ENCODE results near the gene ADH1A. TPM values are rescaled to one million over a fixed set of nuclear protein-coding genes. Genes with fewer than 3 reads are reported as not detected.

ADH1A gene
- total RNA-seq, 2 donors from 2014 or later: not detected

DNA sequence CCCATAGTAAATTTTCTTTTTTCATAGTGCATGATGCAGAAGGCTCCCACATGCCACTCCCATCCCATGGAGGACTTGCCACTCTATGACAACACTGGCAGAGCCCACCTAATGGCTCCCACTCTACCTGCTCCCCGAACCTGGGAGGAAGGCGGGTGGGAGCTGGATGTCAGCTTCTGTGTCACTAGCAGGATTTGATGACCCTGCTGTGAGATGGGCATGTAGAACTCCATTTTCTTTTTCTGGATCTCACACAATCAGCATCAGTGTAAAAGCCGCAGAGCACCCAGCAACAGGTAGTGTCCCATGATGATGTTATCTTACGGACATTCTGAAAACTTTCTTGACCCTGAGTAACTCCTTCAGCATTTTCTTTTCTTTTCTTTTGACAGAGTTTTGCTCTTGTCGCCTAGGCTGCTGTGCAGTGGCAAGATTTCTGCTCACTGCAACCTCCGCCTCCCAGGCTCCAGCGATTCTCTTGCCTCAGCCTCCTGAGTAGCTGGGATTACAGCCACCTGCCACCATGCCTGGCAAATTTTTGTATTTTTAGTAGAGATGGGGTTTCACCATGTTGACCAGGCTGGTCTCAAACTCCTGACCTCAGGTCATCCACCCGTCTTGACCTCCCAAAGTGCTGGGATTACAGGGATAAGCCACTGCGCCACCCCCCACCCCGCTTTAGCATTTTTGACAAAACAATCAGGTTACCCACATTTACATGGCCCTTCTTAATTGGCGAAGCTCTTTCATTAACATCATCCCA, 15.0 kb upstream of the ADH1A start:
- no peak for ATAC-seq (replicated peaks)
- Mint-ChIP-seq H3K4me3 (no peak overlapping the region), H3K27ac (no peak overlapping the region), H3K27me3 (peaks cover 10% of the 10 kb centered on the region), H3K36me3 (ENCODE audit: low read depth) (no peaks in the 10 kb centered on the region), H3K4me1 (no peaks in the 10 kb centered on the region), H3K9me3 (no peaks in the 10 kb centered on the region)

DNA sequence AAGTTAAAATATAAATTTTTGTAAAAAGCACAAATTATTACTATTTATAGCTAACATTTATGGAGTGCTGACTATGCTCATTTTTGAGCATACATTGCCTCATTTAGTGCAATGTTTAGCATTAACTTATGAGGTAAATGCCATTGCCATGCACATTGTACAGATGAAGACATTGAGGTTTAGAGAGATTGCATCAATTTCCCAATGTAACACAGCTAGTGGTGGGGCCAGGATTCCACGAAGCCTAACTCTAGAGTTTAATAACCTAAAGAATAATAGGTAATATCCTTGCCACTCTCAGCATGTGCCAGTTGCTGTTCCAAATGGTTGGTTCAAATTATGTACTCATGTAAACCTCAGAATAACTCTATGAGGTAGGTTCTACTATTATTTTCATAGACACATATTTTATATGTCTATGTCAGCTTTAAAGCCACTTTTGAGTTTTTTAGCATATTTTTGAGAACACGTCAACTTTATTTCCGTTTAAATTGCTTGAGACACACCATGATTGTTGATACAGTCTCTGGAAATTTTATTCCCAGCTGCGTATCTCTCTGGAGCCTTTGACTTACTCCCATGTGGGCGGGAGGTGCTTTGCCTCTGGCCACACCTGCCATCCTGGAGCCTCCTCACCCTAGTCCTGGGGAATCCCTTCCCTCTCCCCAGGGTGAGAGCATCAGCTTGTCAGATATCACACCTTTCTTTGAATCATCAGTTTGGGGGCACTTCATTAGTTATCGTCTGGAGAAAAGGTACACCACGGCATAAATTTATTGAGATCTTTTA, 10.8 kb upstream of the ADH1A start:
- no peaks in the 10 kb centered on the region for H3K36me3 Mint-ChIP-seq (ENCODE audit: low read depth)
- H3K4me3 Mint-ChIP-seq: no peak overlapping the region
- no peak for ATAC-seq (replicated peaks)
- no peaks in the 10 kb centered on the region for H3K27me3 Mint-ChIP-seq
- no peaks in the 10 kb centered on the region for H3K4me1 Mint-ChIP-seq
- no peak overlapping the region for H3K27ac Mint-ChIP-seq
- H3K9me3 Mint-ChIP-seq: peaks cover 4% of the 10 kb centered on the region

DNA sequence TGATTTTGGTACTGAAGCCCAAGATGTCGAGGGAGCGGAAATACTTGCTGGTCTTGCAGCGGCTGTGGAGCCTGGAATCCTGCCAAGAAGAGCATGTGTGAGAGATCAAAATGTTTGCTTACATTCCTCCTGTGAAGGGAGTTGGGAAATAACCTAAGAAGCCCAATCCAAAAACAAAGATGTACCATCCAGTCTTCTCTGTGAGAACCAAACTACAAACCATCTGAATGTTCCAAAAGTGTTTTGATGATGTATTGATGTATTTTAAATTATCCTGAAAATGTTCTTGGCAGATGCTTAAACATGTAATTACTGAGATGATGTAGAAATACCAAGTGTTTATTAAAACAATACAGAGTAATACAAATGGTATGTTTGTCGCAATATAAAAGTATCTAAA, 10.1 kb upstream of the ADH1A start:
- H3K36me3 Mint-ChIP-seq (ENCODE audit: low read depth): no peaks in the 10 kb centered on the region
- H3K27me3 Mint-ChIP-seq: no peaks in the 10 kb centered on the region
- H3K4me3 Mint-ChIP-seq: no peak overlapping the region
- no peak for ATAC-seq (replicated peaks)
- H3K27ac Mint-ChIP-seq: no peak overlapping the region
- H3K4me1 Mint-ChIP-seq: no peaks in the 10 kb centered on the region
- peaks cover 7% of the 10 kb centered on the region for H3K9me3 Mint-ChIP-seq

DNA sequence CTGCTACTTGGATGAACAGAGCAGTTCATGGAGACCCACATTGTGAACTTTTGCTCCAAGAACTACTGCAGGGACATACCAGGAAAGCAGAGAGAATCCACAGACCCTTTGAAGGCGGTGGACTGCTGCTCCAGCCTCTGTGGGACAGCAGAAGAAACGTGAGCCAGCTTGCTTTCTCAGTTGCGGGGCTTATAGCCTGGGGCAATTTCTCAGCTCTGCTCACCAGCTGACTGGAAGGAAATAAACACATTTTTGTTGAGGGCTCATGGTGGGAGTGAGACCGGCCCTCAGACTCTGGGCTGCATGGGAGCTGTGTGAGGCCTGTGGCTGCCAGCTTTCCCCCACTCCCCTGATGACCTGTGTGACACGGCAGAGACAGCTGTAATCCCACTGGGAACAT, 2.6 kb upstream of the ADH1A start:
- Mint-ChIP-seq H3K36me3 (ENCODE audit: low read depth) (no peaks in the 10 kb centered on the region), H3K4me3 (no peak overlapping the region), H3K4me1 (no peaks in the 10 kb centered on the region), H3K27ac (no peak overlapping the region), H3K9me3 (peaks cover 14% of the 10 kb centered on the region), H3K27me3 (peaks cover 11% of the 10 kb centered on the region)
- ATAC-seq (replicated peaks): no peak

DNA sequence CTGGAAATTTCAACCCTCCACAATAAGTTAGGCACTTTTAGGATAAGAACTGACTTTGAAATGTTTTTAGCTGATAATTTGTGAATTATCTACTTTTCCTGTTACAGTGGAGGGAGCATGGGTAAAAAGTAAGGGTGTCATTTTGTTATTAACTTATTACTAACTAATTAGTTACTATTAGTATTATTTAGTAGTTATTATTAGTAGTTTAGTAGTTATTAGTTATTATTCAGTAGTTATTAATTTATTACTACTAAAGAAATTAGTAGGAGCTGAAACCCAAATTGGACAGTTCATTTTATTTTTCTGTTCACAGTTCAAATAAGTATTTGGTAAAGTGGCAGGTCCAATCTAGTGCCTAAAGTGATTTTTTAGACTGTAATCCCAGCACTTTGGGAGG, 5.4 kb downstream of the ADH1A start:
- H3K36me3 Mint-ChIP-seq (ENCODE audit: low read depth): no peaks in the 10 kb centered on the region
- no peaks in the 10 kb centered on the region for H3K27me3 Mint-ChIP-seq
- H3K9me3 Mint-ChIP-seq: no peaks in the 10 kb centered on the region
- no peak overlapping the region for H3K27ac Mint-ChIP-seq
- no peak overlapping the region for H3K4me3 Mint-ChIP-seq
- ATAC-seq (replicated peaks): no peak
- H3K4me1 Mint-ChIP-seq: no peaks in the 10 kb centered on the region

- Mint-ChIP-seq H3K9me3 (no peaks in the 10 kb centered on the region), H3K27ac (no peak overlapping the region), H3K36me3 (ENCODE audit: low read depth) (no peaks in the 10 kb centered on the region), H3K27me3 (no peaks in the 10 kb centered on the region), H3K4me3 (no peak overlapping the region), H3K4me1 (no peaks in the 10 kb centered on the region)
- ATAC-seq (replicated peaks): no peak
Observed at GRCh38 chr4:99282731-99283130, 8.1 kb downstream of the ADH1A start.

DNA sequence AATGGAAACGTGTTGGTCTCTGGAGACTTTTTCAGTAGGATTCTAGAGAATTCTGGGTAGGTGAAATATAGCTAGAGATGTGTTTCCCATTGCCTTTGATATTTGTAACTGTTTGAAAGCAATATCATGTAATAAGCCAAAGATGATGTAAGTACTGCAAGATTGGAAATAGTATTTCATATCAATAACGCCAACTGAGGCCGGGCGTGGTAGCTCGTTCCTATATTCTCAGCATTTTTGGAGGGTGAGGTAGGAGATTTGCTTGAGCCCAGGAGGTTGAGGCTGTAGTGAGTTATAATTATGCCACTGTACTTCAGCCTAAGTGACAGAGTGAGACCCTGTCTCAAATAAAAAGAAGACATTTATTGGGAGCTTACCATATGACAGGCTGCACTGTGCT, 9.5 kb downstream of the ADH1A start:
- Mint-ChIP-seq H3K27me3 (no peaks in the 10 kb centered on the region), H3K4me3 (no peak overlapping the region), H3K9me3 (no peaks in the 10 kb centered on the region), H3K4me1 (no peaks in the 10 kb centered on the region), H3K36me3 (ENCODE audit: low read depth) (no peaks in the 10 kb centered on the region), H3K27ac (no peak overlapping the region)
- no peak for ATAC-seq (replicated peaks)

- H3K4me3 Mint-ChIP-seq: no peak overlapping the region
- no peaks in the 10 kb centered on the region for H3K4me1 Mint-ChIP-seq
Observed at GRCh38 chr4:99276417-99276816, 14.4 kb downstream of the ADH1A start.

DNA sequence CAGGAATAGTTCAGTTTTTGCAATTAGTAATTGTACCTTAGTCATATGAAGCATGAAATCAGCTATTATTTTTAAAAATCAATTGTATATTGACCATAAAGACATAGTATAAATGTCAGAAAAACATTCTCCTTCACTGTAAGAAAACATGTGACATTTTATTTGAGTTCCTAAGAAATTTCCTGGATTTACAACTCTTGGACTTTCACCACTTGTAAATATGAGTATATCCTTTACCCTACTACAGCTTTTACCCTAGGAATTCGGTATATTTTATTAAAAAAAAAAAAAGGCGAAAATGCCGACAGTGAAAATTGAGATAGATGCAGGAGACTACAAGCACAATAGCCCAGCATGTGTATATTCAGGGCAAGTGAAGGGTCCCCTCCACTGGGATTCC, 14.9 kb downstream of the ADH1A start:
- Mint-ChIP-seq H3K27me3 (no peaks in the 10 kb centered on the region), H3K4me1 (no peaks in the 10 kb centered on the region), H3K36me3 (ENCODE audit: low read depth) (no peaks in the 10 kb centered on the region), H3K9me3 (no peaks in the 10 kb centered on the region), H3K4me3 (no peak overlapping the region), H3K27ac (no peak overlapping the region)
- ATAC-seq (replicated peaks): no peak

More at GRCh38 chr4:99276417-99276816, 14.4 kb downstream of the ADH1A start:
- H3K27me3 Mint-ChIP-seq: no peaks in the 10 kb centered on the region
- no peak overlapping the region for H3K27ac Mint-ChIP-seq
- ATAC-seq (replicated peaks): no peak
- no peaks in the 10 kb centered on the region for H3K36me3 Mint-ChIP-seq (ENCODE audit: low read depth)
- no peaks in the 10 kb centered on the region for H3K9me3 Mint-ChIP-seq

DNA sequence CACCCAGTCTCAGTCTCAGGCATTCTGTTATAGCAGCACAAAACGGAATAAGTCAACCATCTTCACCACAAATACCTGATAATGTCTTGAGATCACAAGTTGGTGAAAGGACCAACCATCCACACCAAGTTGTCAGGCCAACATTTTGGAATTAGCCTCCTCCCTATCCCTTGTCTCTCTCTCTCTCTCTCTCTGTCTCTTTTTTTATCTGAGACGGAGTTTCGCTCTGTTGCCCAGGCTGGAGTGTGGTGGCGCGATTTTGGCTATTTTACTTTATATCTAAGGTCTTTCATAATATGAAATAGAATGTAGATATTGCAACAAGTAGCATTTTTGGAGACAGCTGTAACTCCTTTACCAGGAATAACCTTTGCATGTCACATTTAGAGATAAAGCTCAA, 15.7 kb downstream of the ADH1A start:
- no peaks in the 10 kb centered on the region for H3K36me3 Mint-ChIP-seq (ENCODE audit: low read depth)
- no peaks in the 10 kb centered on the region for H3K9me3 Mint-ChIP-seq
- H3K27me3 Mint-ChIP-seq: no peaks in the 10 kb centered on the region
- no peaks in the 10 kb centered on the region for H3K4me1 Mint-ChIP-seq
- no peak overlapping the region for H3K4me3 Mint-ChIP-seq
- H3K27ac Mint-ChIP-seq: no peak overlapping the region
- no peak for ATAC-seq (replicated peaks)

GRCh38 chr4:99273704-99274103, 17.1 kb downstream of the ADH1A start:
- ATAC-seq (replicated peaks): no peak
- H3K4me1 Mint-ChIP-seq: no peaks in the 10 kb centered on the region
- H3K36me3 Mint-ChIP-seq (ENCODE audit: low read depth): no peaks in the 10 kb centered on the region
- peaks cover 3% of the 10 kb centered on the region for H3K27me3 Mint-ChIP-seq
- peaks cover 3% of the 10 kb centered on the region for H3K9me3 Mint-ChIP-seq
- H3K4me3 Mint-ChIP-seq: no peak overlapping the region
- no peak overlapping the region for H3K27ac Mint-ChIP-seq

GRCh38 chr4:99264927-99265326, 25.9 kb downstream of the ADH1A start:
- no peaks in the 10 kb centered on the region for H3K4me1 Mint-ChIP-seq
- no peaks in the 10 kb centered on the region for H3K36me3 Mint-ChIP-seq (ENCODE audit: low read depth)
- no peak for ATAC-seq (replicated peaks)
- no peak overlapping the region for H3K4me3 Mint-ChIP-seq
- H3K27me3 Mint-ChIP-seq: peaks cover 7% of the 10 kb centered on the region
- H3K27ac Mint-ChIP-seq: no peak overlapping the region
- H3K9me3 Mint-ChIP-seq: peaks cover 9% of the 10 kb centered on the region

GRCh38 chr4:99252746-99253145, 38.0 kb downstream of the ADH1A start:
- H3K36me3 Mint-ChIP-seq (ENCODE audit: low read depth): no peaks in the 10 kb centered on the region
- H3K27ac Mint-ChIP-seq: no peak overlapping the region
- no peaks in the 10 kb centered on the region for H3K27me3 Mint-ChIP-seq
- ATAC-seq (replicated peaks): no peak
- no peaks in the 10 kb centered on the region for H3K4me1 Mint-ChIP-seq
- H3K9me3 Mint-ChIP-seq: no peaks in the 10 kb centered on the region
- no peak overlapping the region for H3K4me3 Mint-ChIP-seq

DNA sequence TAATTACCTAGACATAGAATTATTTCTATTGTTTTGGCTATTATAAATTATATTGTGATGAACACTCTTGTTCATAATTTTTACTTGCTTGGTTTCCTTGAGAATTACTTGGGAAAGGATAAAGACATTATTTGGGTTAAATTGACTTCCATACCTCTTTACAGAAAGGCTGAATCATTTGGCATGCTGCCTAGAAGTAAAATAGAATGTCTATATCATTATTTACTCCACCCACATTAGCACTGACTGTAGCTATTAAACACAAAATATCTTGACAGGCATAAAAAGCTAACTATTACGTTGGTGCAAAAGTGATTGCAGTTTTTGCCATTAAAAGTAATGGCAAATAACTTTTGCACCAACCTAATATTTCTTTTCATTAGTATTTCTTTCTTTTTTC, 42.1 kb downstream of the ADH1A start:
- no peak for ATAC-seq (replicated peaks)
- Mint-ChIP-seq H3K36me3 (ENCODE audit: low read depth) (no peaks in the 10 kb centered on the region), H3K27me3 (peaks cover 3% of the 10 kb centered on the region), H3K4me3 (no peak overlapping the region), H3K4me1 (no peaks in the 10 kb centered on the region), H3K27ac (no peak overlapping the region), H3K9me3 (peaks cover 18% of the 10 kb centered on the region)

DNA sequence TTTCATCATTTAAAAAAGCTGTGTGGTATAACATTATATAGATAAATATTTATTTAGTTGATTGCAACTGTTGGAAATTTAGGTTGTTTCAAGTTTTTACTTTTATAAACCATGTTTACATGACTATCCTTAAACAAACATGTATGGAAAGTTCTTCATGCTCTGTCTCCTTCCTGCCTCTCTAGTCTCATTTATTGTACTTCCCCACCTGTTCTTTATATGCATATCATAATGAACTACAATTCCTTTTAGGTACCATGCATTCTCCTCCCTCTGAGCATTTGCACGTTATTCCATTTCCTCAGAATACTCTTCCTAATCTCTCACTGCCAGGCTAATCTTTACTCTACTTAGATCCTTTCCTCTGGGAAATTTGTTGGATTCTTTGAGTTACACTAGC, 54.8 kb downstream of the ADH1A start:
- peaks cover 4% of the 10 kb centered on the region for H3K9me3 Mint-ChIP-seq
- no peaks in the 10 kb centered on the region for H3K4me1 Mint-ChIP-seq
- H3K27me3 Mint-ChIP-seq: no peaks in the 10 kb centered on the region
- no peaks in the 10 kb centered on the region for H3K36me3 Mint-ChIP-seq (ENCODE audit: low read depth)
- H3K4me3 Mint-ChIP-seq: no peak overlapping the region
- H3K27ac Mint-ChIP-seq: no peak overlapping the region
- no peak for ATAC-seq (replicated peaks)

All from activated T-helper 17 cell treated with anti-CD3 and anti-CD28 coated beads, Interleukin-2, amount 50 U/mL, for 72 hours (primary cell).